NCI-H2196 (cell line): ENCODE results near the gene KCNJ13.

ENCODE experiments used
- DNase-seq: peaks from one replicate; lab custom pipeline; 2025; ENCODE audit not compliant: unreplicated experiment; lab: John Stamatoyannopoulos, UW

The KCNJ13 gene

DNA sequence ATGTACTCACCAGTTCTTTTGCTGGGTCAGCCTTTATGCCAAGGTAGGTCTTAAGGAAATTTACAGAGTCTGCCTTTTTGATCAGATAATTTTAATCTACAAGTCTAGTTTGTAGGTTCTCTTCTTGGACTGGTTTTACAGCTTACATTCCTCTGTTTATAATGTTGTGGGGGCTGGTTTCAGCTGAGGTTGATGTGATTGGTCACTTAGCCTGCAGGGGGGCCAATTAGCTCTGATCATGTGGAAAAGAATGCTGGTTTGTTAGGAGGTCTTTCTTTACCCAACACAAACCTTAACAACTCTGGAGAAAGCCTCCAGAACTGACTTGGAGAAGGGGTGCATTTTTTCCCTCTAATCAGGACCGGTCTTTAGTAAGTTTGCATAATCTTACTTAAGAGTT is at the start of gene KCNJ13:
Gene KCNJ13, minus strand, starts transcription at position 131 of the 400 bp plus-strand sequence. CDS start 5,203 bp downstream, outside the sequence.
- DNase-seq: no peak

- DNase-seq: no peak
Observed at GRCh38 chr2:232817756-232818155, 41.4 kb upstream of the KCNJ13 start.

GRCh38 chr2:232816657-232817056 is 40.3 kb upstream of the KCNJ13 start:
- DNase-seq: peak; percentile 26

DNA sequence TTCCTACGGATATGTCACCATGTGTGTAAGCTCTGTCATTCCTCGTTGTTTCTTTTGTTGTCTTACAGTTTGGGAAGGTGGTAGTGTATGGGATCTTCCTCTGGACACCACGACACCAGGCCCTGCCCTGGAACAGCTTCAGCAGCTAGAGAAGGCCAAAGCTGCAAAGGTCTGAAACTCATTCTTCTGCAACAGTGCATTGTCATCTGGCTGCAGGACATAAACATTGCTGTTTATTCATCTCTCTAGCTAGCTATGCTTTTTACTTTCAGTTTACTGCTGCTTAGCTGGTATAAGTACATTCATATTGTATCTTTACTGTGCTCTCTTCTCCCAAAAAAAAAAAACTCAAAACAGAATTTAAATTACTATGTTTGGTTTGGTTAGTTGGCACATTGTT is 39.2 kb upstream of the KCNJ13 start:
- DNase-seq: no peak

DNA sequence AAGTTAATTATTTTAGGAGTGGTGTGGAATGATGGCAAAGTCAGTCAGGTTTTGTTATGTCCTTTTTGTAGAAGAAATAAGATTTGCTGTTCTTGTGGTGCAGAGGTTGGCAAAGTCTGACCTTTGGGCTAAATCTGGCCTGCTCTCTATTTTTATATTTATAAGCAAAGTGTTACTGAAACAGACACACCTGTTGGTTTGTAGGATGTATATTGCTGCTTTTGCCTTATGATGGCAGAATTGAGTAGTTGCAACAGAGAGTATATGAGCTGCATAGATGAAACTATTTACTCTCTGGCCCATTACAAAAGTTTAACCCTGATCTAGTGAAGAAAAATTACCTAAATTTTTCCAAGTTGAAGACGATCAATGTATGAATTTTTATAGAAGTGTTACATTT is 34.1 kb upstream of the KCNJ13 start:
- no peak for DNase-seq

- no peak for DNase-seq
Observed at GRCh38 chr2:232809349-232810124, 33.2 kb upstream of the KCNJ13 start.

- DNase-seq: no peak
Observed at GRCh38 chr2:232802091-232802490, 25.7 kb upstream of the KCNJ13 start.

- DNase-seq: no peak
Observed at GRCh38 chr2:232800166-232800565, 23.8 kb upstream of the KCNJ13 start.

- no peak for DNase-seq
Observed at GRCh38 chr2:232798187-232798586, 21.8 kb upstream of the KCNJ13 start.

GRCh38 chr2:232795920-232796319 is 19.6 kb upstream of the KCNJ13 start:
- no peak for DNase-seq

DNA sequence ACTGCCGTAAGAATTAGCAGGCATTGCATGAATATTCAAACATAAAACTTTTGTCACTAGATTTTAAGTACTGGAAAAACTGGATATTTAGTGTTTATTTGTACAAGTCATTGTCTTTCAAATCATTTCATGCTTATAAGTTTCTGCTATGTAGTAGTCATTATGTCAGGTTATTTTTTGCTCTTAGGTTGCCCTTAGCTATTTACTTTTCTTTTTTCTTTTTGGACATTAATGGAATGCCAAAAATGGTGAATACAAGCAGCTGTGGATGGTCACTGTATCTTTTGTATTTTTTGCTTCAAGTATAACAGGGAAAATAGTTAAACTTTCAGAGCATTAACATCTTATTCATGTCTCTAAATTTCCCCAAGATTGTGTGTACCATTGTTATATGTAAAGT is 18.6 kb upstream of the KCNJ13 start:
- DNase-seq: no peak

GRCh38 chr2:232793271-232793670 is 16.9 kb upstream of the KCNJ13 start:
- no peak for DNase-seq

GRCh38 chr2:232791518-232791917 is 15.2 kb upstream of the KCNJ13 start:
- DNase-seq: no peak

DNA sequence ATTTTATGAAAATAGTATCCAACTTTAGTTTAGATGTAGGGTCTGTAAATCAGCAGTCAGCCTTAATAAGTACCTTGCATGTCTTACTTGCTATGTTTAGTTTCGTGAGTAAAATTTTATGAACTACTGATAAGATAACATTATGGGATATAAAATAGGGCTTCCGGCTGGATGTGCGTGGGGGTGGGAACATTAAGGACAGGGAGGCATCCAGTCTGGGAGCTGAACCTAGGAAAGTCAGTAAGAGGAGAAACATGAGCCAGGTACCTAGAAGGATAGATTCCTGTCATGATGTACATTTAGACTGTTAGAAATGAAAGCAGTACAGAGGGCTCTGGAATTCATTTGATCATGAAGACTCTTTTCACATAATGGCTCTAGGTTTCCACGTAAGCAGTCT is 12.7 kb upstream of the KCNJ13 start:
- no peak for DNase-seq

DNA sequence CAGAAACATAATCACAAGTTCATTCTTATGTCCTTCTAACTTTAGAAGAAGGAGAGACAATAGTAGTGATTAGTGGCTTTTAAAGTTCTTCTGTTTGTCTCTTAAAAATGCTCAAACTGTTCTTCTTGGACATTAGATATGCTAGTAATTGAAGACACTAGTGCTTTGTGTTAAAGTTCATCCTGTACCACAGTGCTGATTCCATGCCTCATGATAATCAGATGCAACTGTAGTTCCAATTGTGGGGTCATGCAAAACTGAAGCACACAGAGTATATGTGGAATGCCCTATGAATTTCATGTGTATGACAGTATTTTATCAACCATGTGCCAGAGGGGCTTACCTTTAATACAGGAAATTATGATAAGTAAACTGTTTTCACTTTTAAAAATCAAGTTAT is 11.4 kb upstream of the KCNJ13 start:
- no peak for DNase-seq

- no peak for DNase-seq
Observed at GRCh38 chr2:232783278-232783677, 6.9 kb upstream of the KCNJ13 start.

DNA sequence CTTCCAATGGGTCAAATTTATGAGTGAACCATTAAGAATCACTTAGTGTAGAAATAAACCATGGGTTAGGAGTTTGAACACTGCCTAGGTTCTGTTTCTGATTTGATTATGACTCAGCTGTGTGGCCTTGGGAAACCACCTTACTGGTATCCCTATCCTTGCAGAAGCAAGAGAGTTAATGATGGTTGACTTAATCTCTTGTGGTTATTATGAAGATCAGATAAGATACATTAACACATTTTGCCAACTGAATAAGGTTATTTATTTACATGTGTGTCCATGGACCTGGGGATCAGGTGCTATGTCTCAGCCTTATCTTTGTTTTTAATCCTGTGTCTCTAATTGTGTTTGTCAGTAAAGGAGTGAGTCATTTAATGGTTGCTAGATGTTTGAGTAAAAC is 5.4 kb upstream of the KCNJ13 start:
- peak; percentile 34 for DNase-seq

DNA sequence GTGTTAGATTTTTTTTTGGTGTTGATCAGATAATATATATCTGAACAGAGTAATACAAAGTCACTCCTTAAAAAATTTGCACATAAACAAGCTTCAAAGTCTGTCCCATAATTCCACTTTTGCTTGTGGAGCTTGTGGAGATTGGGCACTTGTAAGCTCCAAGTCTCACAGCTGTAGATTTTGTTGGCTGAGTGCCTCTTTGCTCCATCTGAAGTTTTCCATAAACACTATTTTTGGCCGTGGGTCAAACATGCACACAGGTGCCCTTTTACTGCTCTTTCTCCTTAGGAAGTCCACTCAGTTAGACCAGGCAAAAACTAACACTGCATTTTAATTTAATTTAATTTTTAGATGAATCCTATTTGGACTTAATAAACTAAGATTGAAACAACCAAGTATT is 3.6 kb upstream of the KCNJ13 start:
- peak; percentile 44 for DNase-seq

DNA sequence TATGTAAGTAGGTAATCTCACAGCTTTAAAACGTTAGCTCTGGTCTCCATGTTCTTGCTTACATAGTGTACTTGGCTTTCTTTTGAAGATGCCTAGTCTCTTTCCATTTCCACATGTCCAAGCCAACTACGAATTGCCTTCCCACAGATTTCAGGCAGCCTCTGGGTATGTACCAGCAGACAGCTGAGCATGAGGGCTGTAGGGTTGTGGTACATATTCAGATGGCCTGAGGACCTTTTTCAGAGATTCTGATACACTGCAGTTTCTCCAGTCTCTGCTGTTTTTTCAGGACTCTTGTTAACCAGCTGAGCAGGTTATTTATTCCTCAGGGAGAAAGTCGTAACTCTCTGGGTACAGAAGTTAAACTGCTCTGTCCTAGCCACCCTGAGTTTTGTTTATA is 3.1 kb upstream of the KCNJ13 start:
- DNase-seq: no peak

DNA sequence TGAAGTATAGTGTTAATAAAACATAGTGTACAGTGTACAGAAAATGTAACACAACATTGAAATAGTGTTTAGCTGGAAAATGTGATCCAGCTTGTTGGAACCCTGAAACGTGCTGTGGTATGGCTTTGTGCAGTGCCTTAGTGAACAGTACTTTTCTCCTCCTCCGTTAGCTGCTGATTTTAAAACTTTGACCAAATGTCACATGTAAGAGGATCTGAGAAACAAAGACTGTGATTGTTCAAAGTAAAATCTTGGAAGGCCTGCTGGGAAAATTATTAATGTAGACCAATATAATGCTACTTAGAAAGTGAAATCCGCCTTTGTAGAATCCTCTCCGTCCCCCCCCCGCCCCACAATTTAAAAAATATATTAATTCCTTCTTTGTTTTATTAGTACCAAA is 911 bp upstream of the KCNJ13 start:
- DNase-seq: no peak

DNA sequence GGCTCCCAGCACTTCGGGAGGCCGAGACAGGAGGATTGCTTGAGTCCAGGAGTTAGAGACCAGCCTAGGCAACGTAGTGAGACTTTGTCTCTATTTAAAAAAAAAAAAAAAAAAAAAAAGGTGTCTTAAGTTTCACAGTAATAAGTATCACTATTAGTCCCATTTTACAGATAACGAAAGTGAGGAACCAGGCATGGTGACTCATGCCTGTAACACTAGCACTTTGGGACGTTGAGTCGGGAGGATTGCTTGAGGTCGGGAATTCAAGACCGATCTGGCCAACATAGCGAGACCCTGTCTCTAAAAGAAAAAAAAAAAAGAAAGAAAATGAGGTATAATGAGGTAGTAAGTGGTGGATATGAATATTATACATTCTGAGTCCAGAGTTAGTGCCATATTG is 2.5 kb downstream of the KCNJ13 start:
- no peak for DNase-seq

- no peak for DNase-seq
Observed at GRCh38 chr2:232772531-232772930, 3.8 kb downstream of the KCNJ13 start.

DNA sequence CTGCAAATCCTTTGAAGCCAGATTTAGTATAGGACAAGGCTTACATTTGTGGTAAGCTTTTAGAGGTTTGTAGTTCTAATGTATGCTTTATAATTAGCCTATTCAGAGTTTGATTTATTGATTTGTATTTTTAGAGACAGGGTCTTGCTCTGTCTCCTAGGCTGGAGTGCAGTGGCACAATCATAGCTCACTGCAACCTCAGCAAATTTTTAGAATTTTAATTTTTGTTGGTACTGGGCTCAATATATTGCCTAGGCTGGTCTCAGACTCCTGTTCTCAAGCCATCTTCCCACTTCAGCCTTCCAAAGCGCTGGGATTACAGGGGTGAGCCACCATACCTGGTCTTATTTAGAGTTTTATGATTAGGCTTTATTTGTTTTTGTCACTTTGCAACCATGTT is 4.5 kb downstream of the KCNJ13 start:
- DNase-seq: no peak
